Ectodermal cell (in vitro differentiated cells): ENCODE data around the gene ADAMTSL3.

Source experiments
- H3K27ac ChIP-seq: 2 replicates; pipeline ENCODE4 v1.7.0; 2013; ENCODE audit warnings: mild to moderate bottlenecking, low read depth, low read length; ENCODE audit not compliant: insufficient read depth, poor library complexity, severe bottlenecking
- H3K27me3 ChIP-seq: 2 replicates; pipeline ENCODE4 v1.7.0; 2013; ENCODE audit warnings: mild to moderate bottlenecking, low read length; ENCODE audit not compliant: insufficient read depth, control insufficient read depth, poor library complexity, severe bottlenecking
- H3K36me3 ChIP-seq: one replicate; pipeline ENCODE4 v1.7.0; 2013; ENCODE audit warnings: low read length; ENCODE audit not compliant: control insufficient read depth, insufficient read depth
- H3K4me1 ChIP-seq: one replicate; pipeline ENCODE4 v1.7.0; 2013; ENCODE audit warnings: low read length; ENCODE audit not compliant: control insufficient read depth, insufficient read depth
- H3K4me3 ChIP-seq: 2 replicates; pipeline ENCODE4 v1.7.0; 2013; ENCODE audit warnings: low read depth, low read length, control low read depth; ENCODE audit not compliant: insufficient read depth
- H3K9me3 ChIP-seq: 2 replicates; pipeline ENCODE4 v1.7.0; 2013; ENCODE audit warnings: mild to moderate bottlenecking, low read length, moderate library complexity; ENCODE audit not compliant: control insufficient read depth
- WGBS, 2 experiments: methylation state at CpG; one replicate each; pipeline ENCODE4 v1.1.7; 2013; ENCODE audit warnings: missing lambda C conversion rate in 2 of 2; 5-methylcytosine and 5-hydroxymethylcytosine counted together

ADAMTSL3 gene

GRCh38 chr15:83655237-83655616, 1.3 kb downstream of the ADAMTSL3 start:
- Histone ChIP-seq H3K4me1 (peaks cover 4% of the 10 kb centered on the region), H3K36me3 (no peaks in the 10 kb centered on the region), H3K9me3 (no peaks in the 10 kb centered on the region), H3K4me3 (no peak overlapping the region), H3K27ac (no peak overlapping the region), H3K27me3 (peaks cover 54% of the 10 kb centered on the region)
- 85 to 88% methylated on average over 8 of the region's 8 CpGs for WGBS, 2 experiments

GRCh38 chr15:83656192-83656591, 2.3 kb downstream of the ADAMTSL3 start:
- no peak overlapping the region for H3K27ac ChIP-seq
- no peak overlapping the region for H3K4me3 ChIP-seq
- no peaks in the 10 kb centered on the region for H3K36me3 ChIP-seq
- H3K27me3 ChIP-seq: peaks cover 54% of the 10 kb centered on the region
- no peaks in the 10 kb centered on the region for H3K9me3 ChIP-seq
- peaks cover 4% of the 10 kb centered on the region for H3K4me1 ChIP-seq
- WGBS, 2 experiments: 90% methylated on average over 5 of the region's 5 CpGs

GRCh38 chr15:83656943-83657528, 3.1 kb downstream of the ADAMTSL3 start:
- H3K4me3 ChIP-seq: no peak overlapping the region

GRCh38 chr15:83657549-83657948, 3.6 kb downstream of the ADAMTSL3 start:
- Histone ChIP-seq H3K4me3 (no peak overlapping the region), H3K27me3 (peaks cover 45% of the 10 kb centered on the region), H3K27ac (no peak overlapping the region), H3K36me3 (no peaks in the 10 kb centered on the region), H3K4me1 (peaks cover 4% of the 10 kb centered on the region), H3K9me3 (no peaks in the 10 kb centered on the region)
- 85 to 86% methylated on average over 4 of the region's 4 CpGs for WGBS, 2 experiments

More at GRCh38 chr15:83656943-83657528, 3.1 kb downstream of the ADAMTSL3 start:
- Histone ChIP-seq H3K27ac (no peak overlapping the region), H3K4me1 (peaks cover 4% of the 10 kb centered on the region), H3K27me3 (peaks cover 50% of the 10 kb centered on the region), H3K36me3 (no peaks in the 10 kb centered on the region), H3K9me3 (no peaks in the 10 kb centered on the region)
- WGBS, 2 experiments: 94 to 96% methylated on average over 7 to 8 of the region's 10 CpGs

GRCh38 chr15:83658430-83659416, 4.8 kb downstream of the ADAMTSL3 start:
- Histone ChIP-seq H3K9me3 (no peaks in the 10 kb centered on the region), H3K36me3 (no peaks in the 10 kb centered on the region), H3K4me3 (no peak overlapping the region), H3K27me3 (peaks cover 33% of the 10 kb centered on the region), H3K27ac (no peak overlapping the region), H3K4me1 (peaks cover 4% of the 10 kb centered on the region)
- WGBS, 2 experiments: 90 to 93% methylated on average over 10 of the region's 10 CpGs

- no peaks in the 10 kb centered on the region for H3K36me3 ChIP-seq
- peaks cover 27% of the 10 kb centered on the region for H3K27me3 ChIP-seq
- no peak overlapping the region for H3K4me3 ChIP-seq
- 75 to 81% methylated on average over 1 of the region's 1 CpG for WGBS, 2 experiments
- H3K9me3 ChIP-seq: no peaks in the 10 kb centered on the region
- peaks cover 4% of the 10 kb centered on the region for H3K4me1 ChIP-seq
- no peak overlapping the region for H3K27ac ChIP-seq
Measured at GRCh38 chr15:83659417-83659812, 5.5 kb downstream of the ADAMTSL3 start.

GRCh38 chr15:83665480-83665879, 11.6 kb downstream of the ADAMTSL3 start:
- Histone ChIP-seq H3K9me3 (no peaks in the 10 kb centered on the region), H3K36me3 (no peaks in the 10 kb centered on the region), H3K4me3 (no peak overlapping the region), H3K4me1 (no peaks in the 10 kb centered on the region), H3K27ac (no peak overlapping the region), H3K27me3 (no peaks in the 10 kb centered on the region)
- 87 to 96% methylated on average over 2 of the region's 3 CpGs for WGBS, 2 experiments

GRCh38 chr15:83670672-83671229, 16.8 kb downstream of the ADAMTSL3 start:
- Histone ChIP-seq H3K4me3 (no peak overlapping the region), H3K9me3 (no peaks in the 10 kb centered on the region), H3K27ac (no peak overlapping the region), H3K36me3 (no peaks in the 10 kb centered on the region), H3K4me1 (peaks cover 9% of the 10 kb centered on the region), H3K27me3 (no peaks in the 10 kb centered on the region)
- 95% methylated on average over 1 of the region's 1 CpG; no CpG with 5 or more reads in 1 of the 2 experiments for WGBS, 2 experiments

- Histone ChIP-seq H3K4me3 (no peak overlapping the region), H3K36me3 (no peaks in the 10 kb centered on the region), H3K4me1 (peaks cover 9% of the 10 kb centered on the region), H3K27ac (no peak overlapping the region), H3K9me3 (no peaks in the 10 kb centered on the region), H3K27me3 (no peaks in the 10 kb centered on the region)
- WGBS, 2 experiments: 60 to 84% methylated on average over 2 of the region's 2 CpGs
Measured at GRCh38 chr15:83671603-83672002, 17.7 kb downstream of the ADAMTSL3 start.

GRCh38 chr15:83673385-83673784, 19.5 kb downstream of the ADAMTSL3 start:
- H3K4me3 ChIP-seq: no peak overlapping the region
- H3K4me1 ChIP-seq: peaks cover 9% of the 10 kb centered on the region
- H3K27ac ChIP-seq: no peak overlapping the region
- WGBS, 2 experiments: 97 to 100% methylated on average over 1 of the region's 1 CpG
- H3K27me3 ChIP-seq: no peaks in the 10 kb centered on the region
- H3K9me3 ChIP-seq: no peaks in the 10 kb centered on the region
- no peaks in the 10 kb centered on the region for H3K36me3 ChIP-seq
